NCI-H2171 (cell line): ENCODE data around the gene PTPRD.

Experiments used
- DNase-seq: peaks from one replicate; lab custom pipeline; 2025; lab: John Stamatoyannopoulos, UW

Gene PTPRD

GRCh38 chr9:9752722-9753121 lies 860.1 kb downstream of the PTPRD start:
- no peak for DNase-seq

GRCh38 chr9:9751996-9752395 lies 860.8 kb downstream of the PTPRD start:
- no peak for DNase-seq

GRCh38 chr9:9750719-9751118 lies 862.1 kb downstream of the PTPRD start:
- no peak for DNase-seq

- DNase-seq, result no peak
Measured at GRCh38 chr9:9749591-9749990, 863.2 kb downstream of the PTPRD start.

- DNase-seq, result no peak
Measured at GRCh38 chr9:9747787-9748186, 865.0 kb downstream of the PTPRD start.

- DNase-seq, result no peak
Measured at GRCh38 chr9:9746826-9747225, 866.0 kb downstream of the PTPRD start.

- DNase-seq, result no peak
Measured at GRCh38 chr9:9743822-9744221, 869.0 kb downstream of the PTPRD start.

GRCh38 chr9:9730174-9730573 lies 882.6 kb downstream of the PTPRD start:
- DNase-seq, result no peak

- no peak for DNase-seq
Measured at GRCh38 chr9:9729082-9729481, 883.7 kb downstream of the PTPRD start.

- no peak for DNase-seq
Measured at GRCh38 chr9:9719373-9720112, 893.3 kb downstream of the PTPRD start.

- no peak for DNase-seq
Measured at GRCh38 chr9:9718691-9719090, 894.1 kb downstream of the PTPRD start.

- DNase-seq, result no peak
Measured at GRCh38 chr9:9679433-9679832, 933.4 kb downstream of the PTPRD start.

- no peak for DNase-seq
Measured at GRCh38 chr9:9674461-9674860, 938.3 kb downstream of the PTPRD start.

- no peak for DNase-seq
Measured at GRCh38 chr9:9670454-9670853, 942.3 kb downstream of the PTPRD start.

GRCh38 chr9:9645006-9645405 lies 967.8 kb downstream of the PTPRD start:
- DNase-seq, result no peak

GRCh38 chr9:9631284-9631683 lies 981.5 kb downstream of the PTPRD start:
- no peak for DNase-seq

- DNase-seq, result no peak
Measured at GRCh38 chr9:9625248-9625647, 987.6 kb downstream of the PTPRD start.

GRCh38 chr9:9623506-9623905 lies 989.3 kb downstream of the PTPRD start:
- no peak for DNase-seq

GRCh38 chr9:9621355-9621940 lies 991.4 kb downstream of the PTPRD start:
- DNase-seq, result no peak

- no peak for DNase-seq
Measured at GRCh38 chr9:9620736-9621135, 992.1 kb downstream of the PTPRD start.

- DNase-seq, result no peak
Measured at GRCh38 chr9:9615086-9615485, 997.7 kb downstream of the PTPRD start.

GRCh38 chr9:9614607-9615006 lies 998.2 kb downstream of the PTPRD start:
- no peak for DNase-seq

GRCh38 chr9:9612755-9613154 lies 1000.0 kb downstream of the PTPRD start:
- DNase-seq, result no peak

- DNase-seq, result peak; percentile 50
Measured at GRCh38 chr9:9612270-9612669, 1000.5 kb downstream of the PTPRD start.
